Right lobe of liver (tissue), 6 donors: ENCODE results near the gene DIP2A. TPM values are rescaled to one million over a fixed set of nuclear protein-coding genes. Genes with fewer than 3 reads are reported as not detected.

Source experiments
- ATAC-seq, 4 donors: fragments of 200-7000 bp; cut with Tn5 transposase; one replicate each; pipeline ENCODE4 v1.9.1; 2020; ENCODE audit warnings: mild to moderate bottlenecking in 4 of 4, moderate library complexity in 4 of 4
- DNase-seq, 3 donors: peaks; one replicate each; pipeline ENCODE4 v3.0.0-alpha.2; 2020
- H3K27ac ChIP-seq, 3 donors: fragments of 200-600 bp; one replicate each; pipeline ENCODE4 v1.8.0; 2022
- H3K27me3 ChIP-seq, 2 donors: fragments of 200-600 bp; one replicate each; pipeline ENCODE4 v1.8.0; 2022
- H3K36me3 ChIP-seq, 4 donors: fragments of 200-600 bp; sonication (generic) in 1 of 4; one replicate each; pipeline versions ENCODE4 v1.5.1 to v1.8.0; 2017 to 2022; ENCODE audit warnings: control low read depth in 1 of 4
- H3K4me1 ChIP-seq, 4 donors: fragments of 200-600 bp; sonication (generic) in 1 of 4; one replicate each; pipeline versions ENCODE4 v1.5.1 to v1.8.0; 2017 to 2022; ENCODE audit warnings: control low read depth in 1 of 4
- H3K4me3 ChIP-seq, 3 donors: fragments of 200-600 bp; one replicate each; pipeline ENCODE4 v1.8.0; 2022
- H3K9me3 ChIP-seq, 4 donors: fragments of 200-600 bp; sonication (generic) in 1 of 4; one replicate each; pipeline versions ENCODE4 v1.5.1 to v1.8.0; 2017 to 2022; ENCODE audit warnings: control low read depth in 1 of 4
- POLR2A ChIP-seq: fragments of 450-650 bp; IDR thresholded peaks from one replicate; pipeline ENCODE4 v1.6.1; 2017; ENCODE audit warnings: antibody characterized with exemption, mild to moderate bottlenecking
- WGBS: methylation state at CpG from one replicate; pipeline ENCODE4 v1.1.6; 2018; ENCODE audit warnings: low coverage, low lambda C conversion rate; ENCODE audit not compliant: insufficient coverage; ENCODE audit errors: missing lambda C conversion rate; 5-methylcytosine and 5-hydroxymethylcytosine counted together
- intact Hi-C, 2 donors: fragments of 100-400 bp; cut with DNase I; formaldehyde crosslinking; loops; one replicate each; pipeline versions ENCODE4 v1.11.2 to v1.14.1; 2022
- small RNA-seq, 2 experiments: library from RNA; depleted of rRNA; stranded (forward); fragments of <200 nt; gene quantifications; one replicate each; pipeline ENCODE3, GENCODE V24; 2016
- total RNA-seq, 6 experiments: library from RNA; depleted of rRNA in 2 of 6; stranded (reverse); fragments of >200 nt in 2 of 6; fragmentation: NEBNext Ultra II Directional in 3 of 6; extraction: Animal tissue kit (Norgen Biotek cat#: 25700) in 3 of 6; gene quantifications; one replicate each; pipeline versions ENCODE4 v1.1.0 to v1.2.4, GENCODE V29; 2016 to 2023
- TF ChIP-seq, protein P1 (sequence below), 4 donors: fragments of 200-600 bp in 3 of 4; fragments of 450-650 bp in 1 of 4; IDR thresholded peaks; one replicate each; pipeline versions ENCODE4 v1.5.1 to v1.8.0; 2016 to 2022; ENCODE audit warnings: antibody characterized with exemption in 4 of 4, mild to moderate bottlenecking in 2 of 4
- donor health status: DM: no; HTN: yes; CAD: no.
- donor health status: DM: no; HTN: no; CAD: no.
- donor health status: DM: no; HTN: no; CAD: no.
- donor health status: DM: no; HTN: yes; CAD: no.
- donor health status: DM: no; HTN: yes; CAD: no.

The DIP2A gene
- total RNA-seq, 6 experiments from 2014 or later, result 12.3 to 14.4 (median 13.1) TPM

- ATAC-seq, result no peak
- Histone ChIP-seq H3K9me3 (no peaks in the 10 kb centered on the region), H3K27ac (no peak overlapping the region), H3K27me3 (no peaks in the 10 kb centered on the region), H3K36me3 (no peaks in the 10 kb centered on the region), H3K4me1 (no peaks in the 10 kb centered on the region), H3K4me3 (no peak overlapping the region)
- no peak for DNase-seq
- TF ChIP-seq, protein P1, sequence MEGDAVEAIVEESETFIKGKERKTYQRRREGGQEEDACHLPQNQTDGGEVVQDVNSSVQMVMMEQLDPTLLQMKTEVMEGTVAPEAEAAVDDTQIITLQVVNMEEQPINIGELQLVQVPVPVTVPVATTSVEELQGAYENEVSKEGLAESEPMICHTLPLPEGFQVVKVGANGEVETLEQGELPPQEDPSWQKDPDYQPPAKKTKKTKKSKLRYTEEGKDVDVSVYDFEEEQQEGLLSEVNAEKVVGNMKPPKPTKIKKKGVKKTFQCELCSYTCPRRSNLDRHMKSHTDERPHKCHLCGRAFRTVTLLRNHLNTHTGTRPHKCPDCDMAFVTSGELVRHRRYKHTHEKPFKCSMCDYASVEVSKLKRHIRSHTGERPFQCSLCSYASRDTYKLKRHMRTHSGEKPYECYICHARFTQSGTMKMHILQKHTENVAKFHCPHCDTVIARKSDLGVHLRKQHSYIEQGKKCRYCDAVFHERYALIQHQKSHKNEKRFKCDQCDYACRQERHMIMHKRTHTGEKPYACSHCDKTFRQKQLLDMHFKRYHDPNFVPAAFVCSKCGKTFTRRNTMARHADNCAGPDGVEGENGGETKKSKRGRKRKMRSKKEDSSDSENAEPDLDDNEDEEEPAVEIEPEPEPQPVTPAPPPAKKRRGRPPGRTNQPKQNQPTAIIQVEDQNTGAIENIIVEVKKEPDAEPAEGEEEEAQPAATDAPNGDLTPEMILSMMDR (IDR thresholded peaks at IDR 0.05), result no peak
- no peak for TF ChIP-seq POLR2A
- intact Hi-C loops, result no loop called here
- 68% methylated on average over 5 of the region's 5 CpGs for WGBS
Observed at GRCh38 chr21:46618738-46619379, 160.2 kb downstream of the DIP2A start.

Small RNA genes within 50 kb of the gene (small RNA-seq; reads per million reads assigned to genes)
- gene RNU6-396P, result 0 reads per million in 2 experiments

Other genes with a start within 250 kb of the DIP2A start
- gene LSS, start 230.1 kb upstream of the DIP2A start, total RNA-seq, result 100 to 1,000 TPM in 1 of 6 experiments, 10 to 100 TPM in 5; 37.0 to 103 (median 59.6) TPM
- 10 to 100 TPM; 34.4 to 44.6 (median 40.7) TPM for gene MCM3AP, start 173.3 kb upstream of the DIP2A start, total RNA-seq
- gene YBEY, start 172.5 kb upstream of the DIP2A start, total RNA-seq, result 10 to 100 TPM in 2 of 6 experiments, 1 to 10 TPM in 4; 6.3 to 16.0 (median 7.3) TPM
- gene C21orf58, start 135.0 kb upstream of the DIP2A start, total RNA-seq, result 1 to 10 TPM in 5 of 6 experiments, under 1 TPM in 1; 1.00 to 2.4 (median 1.4) TPM
- gene PCNT, start 134.7 kb upstream of the DIP2A start, total RNA-seq, result 10 to 100 TPM in 5 of 6 experiments, 1 to 10 TPM in 1; 9.9 to 18.2 (median 14.1) TPM
- under 1 TPM in 3 of 6 experiments, not detected in 3; 0.49 to 0.78 (median 0.62) TPM for gene S100B, start 146.2 kb downstream of the DIP2A start, total RNA-seq
- gene PRMT2, start 176.8 kb downstream of the DIP2A start, total RNA-seq, result 10 to 100 TPM; 12.4 to 28.0 (median 19.6) TPM